Ectodermal cell (in vitro differentiated cells): ENCODE data around the gene SUPT20HL2.

Source experiments
- H3K27ac ChIP-seq: 2 replicates; pipeline ENCODE4 v1.7.0; 2013; ENCODE audit warnings: mild to moderate bottlenecking, low read depth, low read length; ENCODE audit not compliant: insufficient read depth, poor library complexity, severe bottlenecking
- H3K27me3 ChIP-seq: 2 replicates; pipeline ENCODE4 v1.7.0; 2013; ENCODE audit warnings: mild to moderate bottlenecking, low read length; ENCODE audit not compliant: insufficient read depth, control insufficient read depth, poor library complexity, severe bottlenecking
- H3K36me3 ChIP-seq: one replicate; pipeline ENCODE4 v1.7.0; 2013; ENCODE audit warnings: low read length; ENCODE audit not compliant: control insufficient read depth, insufficient read depth
- H3K4me1 ChIP-seq: one replicate; pipeline ENCODE4 v1.7.0; 2013; ENCODE audit warnings: low read length; ENCODE audit not compliant: control insufficient read depth, insufficient read depth
- H3K4me3 ChIP-seq: 2 replicates; pipeline ENCODE4 v1.7.0; 2013; ENCODE audit warnings: low read depth, low read length, control low read depth; ENCODE audit not compliant: insufficient read depth
- H3K9me3 ChIP-seq: 2 replicates; pipeline ENCODE4 v1.7.0; 2013; ENCODE audit warnings: mild to moderate bottlenecking, low read length, moderate library complexity; ENCODE audit not compliant: control insufficient read depth
- WGBS, 2 experiments: methylation state at CpG; one replicate each; pipeline ENCODE4 v1.1.7; 2013; ENCODE audit warnings: missing lambda C conversion rate in 2 of 2; 5-methylcytosine and 5-hydroxymethylcytosine counted together

Gene SUPT20HL2

DNA sequence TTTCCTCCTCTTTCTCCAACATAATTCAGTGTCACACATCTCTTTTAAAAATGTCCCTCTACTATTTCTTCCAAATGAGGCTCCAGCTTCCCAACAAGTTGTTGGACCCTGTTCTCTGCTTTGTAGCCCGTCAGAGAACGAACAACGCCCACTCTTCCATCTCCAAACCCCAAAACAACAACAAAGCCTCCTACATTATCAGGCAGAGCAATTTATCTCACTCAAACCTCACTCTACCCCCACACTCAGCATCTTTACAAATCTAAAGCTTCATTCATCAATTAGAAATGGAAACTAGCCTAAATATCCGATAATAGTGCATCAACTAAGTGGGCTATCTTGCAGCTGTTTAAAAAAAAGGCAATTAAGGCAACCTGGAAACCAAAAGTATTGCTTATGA lies 20.5 kb downstream of the SUPT20HL2 start:
- H3K4me1 ChIP-seq, result no peaks in the 10 kb centered on the region
- no peak overlapping the region for H3K4me3 ChIP-seq
- H3K27ac ChIP-seq, result no peak overlapping the region
- H3K36me3 ChIP-seq, result no peaks in the 10 kb centered on the region
- no peaks in the 10 kb centered on the region for H3K27me3 ChIP-seq
- H3K9me3 ChIP-seq, result no peaks in the 10 kb centered on the region
- 87 to 88% methylated on average over 4 of the region's 4 CpGs for WGBS, 2 experiments

DNA sequence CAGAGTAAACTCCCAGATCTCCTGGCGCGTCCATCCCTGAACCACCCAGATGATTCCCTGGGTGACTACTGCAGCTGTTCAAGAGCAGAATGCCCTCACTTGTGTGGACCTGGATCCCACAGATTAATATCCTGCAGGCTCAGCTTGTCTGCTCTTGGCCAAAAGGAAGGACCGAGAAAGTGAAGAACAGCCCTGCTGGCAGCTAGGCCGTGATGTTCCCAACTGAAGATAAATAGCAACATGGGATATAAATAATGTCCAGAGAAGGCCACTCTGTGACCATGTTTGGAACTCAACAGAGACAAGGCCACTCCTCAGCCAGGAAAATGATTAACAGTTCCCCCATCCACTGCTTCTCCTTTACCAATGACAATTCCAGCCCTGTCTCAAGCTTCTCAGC lies 21.5 kb downstream of the SUPT20HL2 start:
- 95 to 98% methylated on average over 4 of the region's 4 CpGs for WGBS, 2 experiments
- no peaks in the 10 kb centered on the region for H3K4me1 ChIP-seq
- H3K27ac ChIP-seq, result no peak overlapping the region

GRCh38 chrX:24285082-24285481 lies 28.8 kb downstream of the SUPT20HL2 start:
- Histone ChIP-seq H3K27me3 (no peaks in the 10 kb centered on the region), H3K27ac (no peak overlapping the region), H3K4me1 (no peaks in the 10 kb centered on the region), H3K4me3 (no peak overlapping the region), H3K36me3 (no peaks in the 10 kb centered on the region), H3K9me3 (no peaks in the 10 kb centered on the region)
- 91 to 95% methylated on average over 5 of the region's 5 CpGs for WGBS, 2 experiments

More for the DNA sequence above, 21.5 kb downstream of the SUPT20HL2 start:
- no peaks in the 10 kb centered on the region for H3K36me3 ChIP-seq
- H3K9me3 ChIP-seq, result no peaks in the 10 kb centered on the region
- H3K27me3 ChIP-seq, result no peaks in the 10 kb centered on the region
- H3K4me3 ChIP-seq, result no peak overlapping the region

- H3K4me3 ChIP-seq, result no peak overlapping the region
- H3K27ac ChIP-seq, result no peak overlapping the region
- 67 to 78% methylated on average over 2 of the region's 2 CpGs for WGBS, 2 experiments
These were observed 30.6 kb downstream of the SUPT20HL2 start for GRCh38 chrX:24283127-24283794.

DNA sequence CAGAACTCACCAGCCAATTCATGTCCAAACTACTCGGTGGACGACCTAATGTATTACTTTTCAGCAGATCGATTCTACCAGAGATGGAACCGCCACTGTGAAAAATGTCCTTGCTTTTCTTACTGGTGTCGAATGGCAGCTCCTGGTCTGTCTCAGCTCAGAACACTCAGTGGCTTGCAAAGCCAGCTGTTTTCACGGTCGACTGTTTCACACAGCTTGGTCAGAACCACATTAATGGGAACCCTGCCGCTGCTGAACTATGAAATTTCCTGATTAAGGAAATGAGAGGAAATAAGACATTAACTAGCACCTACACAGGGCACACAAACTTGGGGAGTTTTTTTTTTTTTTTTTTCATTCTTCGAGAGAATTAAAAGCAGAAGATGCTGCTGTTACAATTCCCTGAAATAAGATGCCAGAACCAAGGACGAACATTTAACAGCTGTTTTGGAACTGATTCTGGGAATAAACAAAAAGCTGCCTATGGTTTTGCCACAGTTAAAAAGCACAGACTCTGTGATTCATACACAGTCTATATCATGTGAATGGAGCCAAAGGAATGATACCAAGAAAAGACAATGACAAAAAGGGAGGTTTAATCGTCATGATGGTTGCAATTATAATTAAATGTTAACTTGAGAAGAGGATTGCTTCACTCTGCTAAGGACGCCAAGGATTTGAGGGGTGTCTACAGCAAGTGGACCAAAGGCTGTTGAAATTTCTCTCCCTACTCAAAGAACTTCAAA lies 31.3 kb downstream of the SUPT20HL2 start:
- Histone ChIP-seq H3K27me3 (no peaks in the 10 kb centered on the region), H3K36me3 (no peaks in the 10 kb centered on the region), H3K27ac (no peak overlapping the region), H3K4me1 (no peaks in the 10 kb centered on the region), H3K4me3 (no peak overlapping the region), H3K9me3 (no peaks in the 10 kb centered on the region)
- WGBS, 2 experiments, result 59 to 65% methylated on average over 11 to 12 of the region's 12 CpGs

More at GRCh38 chrX:24283127-24283794, 30.6 kb downstream of the SUPT20HL2 start:
- H3K27me3 ChIP-seq, result no peaks in the 10 kb centered on the region
- H3K4me1 ChIP-seq, result no peaks in the 10 kb centered on the region
- H3K36me3 ChIP-seq, result no peaks in the 10 kb centered on the region
- H3K9me3 ChIP-seq, result no peaks in the 10 kb centered on the region

DNA sequence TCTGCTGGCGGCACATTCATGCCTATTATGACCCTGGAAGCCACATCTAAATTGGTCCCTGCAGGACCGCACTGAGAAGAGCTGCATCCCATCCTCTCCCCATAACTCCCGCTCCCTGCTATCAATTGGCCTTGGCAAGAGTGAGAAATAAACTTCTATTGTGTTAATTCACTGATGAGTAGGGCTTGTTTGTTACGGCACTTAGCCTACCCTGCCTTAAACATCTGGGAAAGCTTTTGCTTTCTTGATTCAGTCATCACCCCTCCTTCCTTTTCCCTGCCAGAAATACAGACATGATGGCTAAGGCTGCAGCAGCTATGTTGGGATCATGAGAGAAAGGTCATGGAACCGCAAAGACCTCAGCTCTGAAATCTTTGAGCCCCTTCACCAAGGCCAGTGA lies 36.5 kb downstream of the SUPT20HL2 start:
- Histone ChIP-seq H3K27me3 (no peaks in the 10 kb centered on the region), H3K9me3 (no peaks in the 10 kb centered on the region), H3K36me3 (no peaks in the 10 kb centered on the region), H3K4me3 (no peak overlapping the region), H3K4me1 (no peaks in the 10 kb centered on the region), H3K27ac (no peak overlapping the region)
- WGBS, 2 experiments, result 93 to 94% methylated on average over 3 to 4 of the region's 5 CpGs

DNA sequence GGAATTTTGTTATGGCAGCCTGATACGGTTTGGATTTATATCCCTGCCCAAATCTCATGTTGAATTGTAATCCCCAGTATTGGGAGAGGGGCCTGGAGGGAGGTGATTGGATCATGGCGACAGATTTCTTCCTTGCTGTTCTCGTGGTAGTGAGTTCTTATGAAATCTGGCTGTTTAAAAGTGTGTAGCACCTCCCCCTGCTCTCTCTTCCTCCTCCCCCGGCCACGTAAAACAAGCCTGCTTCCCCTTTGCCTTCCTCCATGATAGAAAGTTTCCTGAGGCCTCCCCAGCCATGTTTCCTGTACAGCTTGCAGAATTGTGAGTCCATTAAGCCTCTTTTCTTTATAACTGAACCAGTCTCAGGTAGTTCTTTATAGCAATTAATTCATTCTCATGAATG lies 37.9 kb downstream of the SUPT20HL2 start:
- Histone ChIP-seq H3K36me3 (no peaks in the 10 kb centered on the region), H3K9me3 (no peaks in the 10 kb centered on the region), H3K27me3 (no peaks in the 10 kb centered on the region), H3K27ac (no peak overlapping the region), H3K4me3 (no peak overlapping the region), H3K4me1 (no peaks in the 10 kb centered on the region)
- 87 to 97% methylated on average over 3 to 5 of the region's 5 CpGs for WGBS, 2 experiments

- H3K4me3 ChIP-seq, result no peak overlapping the region
- no peaks in the 10 kb centered on the region for H3K4me1 ChIP-seq
- H3K27me3 ChIP-seq, result no peaks in the 10 kb centered on the region
- H3K9me3 ChIP-seq, result no peaks in the 10 kb centered on the region
- H3K36me3 ChIP-seq, result no peaks in the 10 kb centered on the region
- H3K27ac ChIP-seq, result no peak overlapping the region
These were observed 42.6 kb downstream of the SUPT20HL2 start for GRCh38 chrX:24271262-24271661.

DNA sequence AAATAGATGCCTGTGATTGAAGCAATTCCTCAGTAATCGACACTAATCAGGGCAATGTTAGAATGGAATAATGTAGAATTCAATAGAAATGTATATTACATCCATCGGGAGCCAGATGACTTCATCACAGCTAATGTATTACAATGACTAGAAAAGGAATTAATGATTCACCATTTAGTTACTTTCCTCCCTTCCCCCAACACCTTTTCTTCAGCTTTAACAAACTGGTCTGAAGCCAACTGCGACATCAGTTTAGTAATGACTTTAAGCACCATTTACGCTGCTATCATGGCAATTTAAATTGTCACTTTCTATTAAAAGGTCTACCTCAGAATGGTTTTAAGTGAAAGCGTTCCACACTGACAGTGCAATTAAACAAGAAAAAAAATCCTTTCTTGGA lies 45.1 kb downstream of the SUPT20HL2 start:
- H3K9me3 ChIP-seq, result no peaks in the 10 kb centered on the region
- WGBS, 2 experiments, result 90 to 93% methylated on average over 3 to 5 of the region's 5 CpGs
- no peak overlapping the region for H3K4me3 ChIP-seq
- H3K27me3 ChIP-seq, result no peaks in the 10 kb centered on the region
- no peaks in the 10 kb centered on the region for H3K4me1 ChIP-seq
- H3K27ac ChIP-seq, result no peak overlapping the region
- H3K36me3 ChIP-seq, result no peaks in the 10 kb centered on the region

- 83 to 100% methylated on average over 2 to 3 of the region's 4 CpGs for WGBS, 2 experiments
- Histone ChIP-seq H3K9me3 (no peaks in the 10 kb centered on the region), H3K27ac (no peak overlapping the region), H3K4me3 (no peak overlapping the region), H3K36me3 (no peaks in the 10 kb centered on the region), H3K27me3 (no peaks in the 10 kb centered on the region), H3K4me1 (no peaks in the 10 kb centered on the region)
These were observed 46.9 kb downstream of the SUPT20HL2 start for GRCh38 chrX:24266996-24267395.
